ENCODE results near the gene PPP1R2.
"Not testable (repeated sequence)": the region's sequence is repeated elsewhere in the genome, so short reads cannot be mapped to it uniquely, and the experiment has no call there.

Gene PPP1R2

DNA sequence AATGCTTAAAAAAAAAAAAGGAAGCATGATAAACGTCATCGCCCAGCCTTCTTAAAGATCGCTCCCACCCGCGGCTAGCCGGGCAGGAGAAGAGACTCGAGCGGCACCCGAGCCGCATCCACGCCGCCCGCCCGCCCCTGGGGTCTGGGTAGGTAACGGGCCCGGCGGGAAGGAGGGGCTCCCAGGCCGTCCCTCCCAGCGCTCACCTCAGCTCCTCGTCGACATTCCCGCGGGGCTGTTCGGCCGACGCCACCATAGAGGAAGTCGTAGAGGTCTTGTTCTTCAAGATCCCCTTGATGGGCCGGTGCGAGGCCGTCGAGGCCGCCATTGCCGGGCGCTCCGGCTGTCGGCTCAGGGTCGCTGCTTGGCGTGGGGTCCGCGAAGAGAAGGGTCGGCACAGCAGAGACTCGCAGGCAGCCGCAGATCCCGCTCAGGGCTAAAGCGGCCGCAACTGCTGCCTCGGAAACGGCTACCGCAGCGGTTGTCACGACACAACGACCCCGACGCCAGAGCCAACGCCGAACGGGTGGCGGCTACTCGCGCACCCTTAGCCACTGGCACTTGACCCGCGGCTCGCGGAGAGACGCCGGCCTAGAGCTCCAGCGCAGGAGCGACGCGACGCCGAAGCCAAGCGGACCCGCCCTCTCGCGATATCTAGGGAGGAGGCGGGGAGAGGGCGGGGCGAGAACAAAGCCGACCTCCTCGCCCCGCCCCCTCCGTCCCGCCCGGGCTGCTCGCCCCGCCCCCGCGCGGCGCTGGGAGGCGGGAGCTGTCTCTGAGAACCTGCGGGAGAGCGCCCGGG lies at the start of gene PPP1R2:
TSS of gene PPP1R2 (minus strand) at position 628 of the 802 bp plus-strand sequence. CDS start at position 328, 300 bp downstream.
- DNase-seq: peak; percentile 92 to 94

DNA sequence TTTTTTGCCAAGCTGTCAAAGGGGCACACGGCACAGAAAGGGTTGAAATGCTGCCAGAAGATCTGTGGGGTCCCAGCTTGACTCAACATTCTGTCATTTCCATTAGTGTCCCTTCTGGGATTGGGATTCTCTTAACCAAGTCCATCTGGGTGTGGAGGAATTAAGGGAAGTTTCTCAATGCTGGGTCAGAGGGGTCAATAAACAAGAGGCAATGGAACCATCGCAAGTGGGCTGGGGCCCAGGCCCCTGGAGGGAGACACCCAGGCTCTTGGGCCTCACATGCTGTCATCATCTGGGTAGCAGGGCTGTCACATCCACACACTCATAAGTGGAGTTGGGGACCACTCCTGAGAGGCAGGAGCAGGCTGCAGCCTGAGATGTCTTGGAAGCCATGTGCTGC lies 48.7 kb upstream of the PPP1R2 start:
- DNase-seq: no peak

DNA sequence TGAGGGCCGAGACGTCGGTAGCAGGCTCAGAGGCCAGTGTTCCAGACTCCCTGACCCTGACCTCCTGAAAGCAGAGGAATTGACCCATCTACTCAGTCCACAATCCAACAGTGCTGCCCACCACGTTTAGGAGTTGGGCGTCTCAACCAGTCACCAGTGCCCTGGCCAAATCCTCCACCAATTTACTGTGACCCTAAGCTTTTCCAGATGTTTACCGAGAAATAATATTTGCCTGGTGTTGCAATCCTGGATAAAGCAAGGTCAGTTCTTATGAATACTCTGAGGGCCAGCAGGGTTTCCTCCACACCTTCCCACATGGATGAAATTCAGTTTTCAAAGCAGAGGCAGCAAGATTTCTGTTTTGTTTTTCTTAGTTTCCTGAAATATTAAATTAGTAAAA lies 48.1 kb upstream of the PPP1R2 start:
- no peak for DNase-seq

DNA sequence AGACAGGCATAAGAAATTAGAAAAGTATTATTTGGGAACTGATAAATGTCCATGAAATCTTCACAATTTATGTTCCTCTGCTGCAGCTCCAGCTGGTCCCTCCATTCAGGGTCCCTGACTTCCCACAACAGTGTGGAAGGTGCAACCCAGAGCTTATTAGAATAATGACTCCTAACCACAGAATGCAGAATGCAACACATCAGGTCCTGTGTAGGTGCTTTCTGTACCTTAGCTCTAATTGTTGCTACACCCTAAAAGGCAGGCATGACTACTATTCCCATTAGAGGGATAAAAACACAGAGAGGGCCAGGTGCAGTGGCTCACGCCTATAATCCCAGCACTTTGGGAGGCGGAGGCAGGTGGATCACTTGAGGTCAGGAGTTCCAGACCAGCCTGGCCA lies 47.3 kb upstream of the PPP1R2 start:
- not testable (repeated sequence) for DNase-seq

DNA sequence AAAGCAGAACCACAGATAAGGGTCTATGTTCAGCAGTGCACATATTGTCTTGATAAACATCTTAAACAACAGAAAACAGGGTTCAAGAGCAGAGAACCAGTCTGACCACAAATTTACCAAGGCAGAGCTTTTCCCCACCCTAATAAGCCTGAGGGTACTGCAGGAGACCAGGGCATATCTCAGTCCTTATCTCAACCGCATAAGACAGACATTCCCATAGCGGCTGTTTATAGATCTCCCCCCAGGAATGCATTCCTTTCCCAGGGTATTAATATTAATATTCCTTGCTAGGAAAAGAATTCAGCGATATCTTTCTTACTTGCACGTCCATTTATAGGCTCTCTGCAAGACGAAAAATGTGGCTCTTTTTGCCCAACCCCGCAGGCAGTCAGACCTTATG lies 46.7 kb upstream of the PPP1R2 start:
- not testable (repeated sequence) for DNase-seq

DNA sequence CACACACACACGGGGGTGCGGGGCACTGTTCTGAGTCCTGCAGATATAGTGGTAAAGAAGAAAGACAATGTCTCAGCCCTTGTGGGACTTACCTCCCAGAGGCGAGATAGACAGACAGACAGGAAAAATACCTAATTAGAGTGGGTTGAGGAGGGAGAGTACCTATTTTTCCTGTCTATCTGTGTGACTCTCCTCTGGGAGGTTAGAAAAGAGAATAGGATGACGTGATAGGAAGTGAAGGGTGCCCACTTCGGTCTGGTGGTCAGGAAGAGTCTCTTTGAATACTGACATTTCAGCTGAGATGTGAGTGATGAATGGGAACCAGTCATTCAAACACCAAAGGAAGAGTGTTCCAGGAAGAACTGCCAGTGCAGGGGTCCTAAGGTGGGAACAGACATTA lies 44.7 kb upstream of the PPP1R2 start:
- no peak for DNase-seq

DNA sequence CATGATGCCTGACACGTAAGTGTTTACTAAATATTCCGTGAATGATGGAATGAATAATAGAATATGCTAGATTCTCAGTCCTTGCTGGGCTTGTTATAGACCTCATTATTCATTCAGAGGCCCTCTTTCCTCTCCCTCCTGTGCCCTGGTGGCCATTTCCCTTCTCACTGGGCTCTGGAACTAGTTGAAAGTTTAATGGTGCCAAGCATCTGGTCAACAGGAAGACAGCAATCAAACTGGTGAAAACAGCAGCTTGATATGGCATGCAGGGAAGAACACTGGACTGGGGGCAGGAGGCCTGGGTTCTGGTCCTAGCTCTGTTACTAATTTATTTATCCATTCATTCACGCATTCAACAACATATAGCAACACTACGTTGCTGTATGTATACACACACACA lies 44.3 kb upstream of the PPP1R2 start:
- DNase-seq: no peak

DNA sequence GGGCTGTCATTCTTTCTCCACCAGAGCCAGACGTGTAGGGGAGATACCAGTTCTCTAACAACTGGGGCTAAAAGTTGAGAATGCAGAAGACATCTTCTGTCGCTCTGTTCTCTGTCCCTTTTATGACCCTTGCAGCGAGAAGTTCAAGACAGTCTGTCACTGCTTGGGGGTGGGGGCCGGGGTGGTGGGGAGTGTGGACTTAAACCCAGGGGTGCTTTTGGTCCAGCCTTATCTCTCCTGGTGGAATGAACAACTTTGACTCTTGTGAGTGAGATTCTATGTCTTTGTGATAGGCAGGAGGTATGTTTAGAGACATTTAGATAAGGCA lies 41.4 kb upstream of the PPP1R2 start:
- no peak for DNase-seq

DNA sequence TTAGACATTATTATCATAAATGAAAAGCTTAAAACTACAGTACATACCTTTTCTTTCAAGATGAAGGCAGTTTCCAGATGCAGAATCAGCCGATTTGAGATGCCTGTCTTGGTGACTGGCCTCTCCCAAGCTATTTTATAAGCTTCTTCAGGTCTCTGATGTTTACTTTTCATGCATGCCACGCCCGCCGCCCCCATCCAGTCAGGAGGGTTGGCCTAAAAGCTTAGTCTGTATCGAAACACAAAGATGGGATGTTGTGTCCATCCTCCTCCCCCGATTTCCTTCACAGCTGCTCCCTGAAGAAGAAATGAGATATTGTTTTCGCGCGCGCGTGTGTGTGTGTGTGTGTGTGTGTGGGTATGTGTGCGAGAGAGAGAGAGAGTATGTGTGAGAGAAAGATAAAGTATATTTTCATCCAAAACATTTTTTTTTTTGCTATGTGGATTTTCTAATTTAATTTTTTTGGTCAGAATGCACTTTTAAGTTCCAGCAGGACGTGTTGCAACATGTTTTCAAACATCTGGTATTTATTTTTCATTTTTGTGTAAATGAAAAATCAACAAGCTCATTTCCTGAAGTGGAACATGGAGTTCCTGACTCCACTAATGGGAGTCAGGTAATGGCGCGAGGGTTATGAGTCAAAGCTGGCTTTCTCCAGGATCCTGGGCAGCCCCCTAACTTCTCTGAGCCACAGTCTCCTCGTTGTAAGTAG lies 40.9 kb upstream of the PPP1R2 start, which contains the start of gene APOD:
TSS of gene APOD (minus strand) at position 110 of the 712 bp plus-strand sequence. CDS start 4,479 bp downstream, outside the sequence.
- DNase-seq: peak in 1 of 2 experiments; percentile 27

DNA sequence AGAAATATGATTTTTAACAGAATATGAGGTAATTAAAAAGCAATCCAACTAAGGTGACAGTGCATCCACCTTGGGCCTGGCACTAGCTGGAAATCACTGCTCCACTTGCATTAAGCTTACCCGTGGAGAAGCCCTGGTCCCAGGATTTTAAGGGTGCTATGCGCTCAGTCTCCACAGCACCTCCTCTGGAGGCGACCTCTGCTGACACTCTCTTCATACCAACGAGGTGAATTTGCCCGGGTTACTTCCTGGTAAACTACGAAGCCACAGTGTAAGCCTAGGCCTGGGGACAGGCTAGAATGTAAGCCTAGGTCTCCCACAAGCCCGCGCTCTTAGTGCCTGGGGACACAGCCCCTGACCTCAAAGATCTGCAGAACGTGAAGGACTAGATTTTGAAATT lies 39.8 kb upstream of the PPP1R2 start:
- DNase-seq: no peak

DNA sequence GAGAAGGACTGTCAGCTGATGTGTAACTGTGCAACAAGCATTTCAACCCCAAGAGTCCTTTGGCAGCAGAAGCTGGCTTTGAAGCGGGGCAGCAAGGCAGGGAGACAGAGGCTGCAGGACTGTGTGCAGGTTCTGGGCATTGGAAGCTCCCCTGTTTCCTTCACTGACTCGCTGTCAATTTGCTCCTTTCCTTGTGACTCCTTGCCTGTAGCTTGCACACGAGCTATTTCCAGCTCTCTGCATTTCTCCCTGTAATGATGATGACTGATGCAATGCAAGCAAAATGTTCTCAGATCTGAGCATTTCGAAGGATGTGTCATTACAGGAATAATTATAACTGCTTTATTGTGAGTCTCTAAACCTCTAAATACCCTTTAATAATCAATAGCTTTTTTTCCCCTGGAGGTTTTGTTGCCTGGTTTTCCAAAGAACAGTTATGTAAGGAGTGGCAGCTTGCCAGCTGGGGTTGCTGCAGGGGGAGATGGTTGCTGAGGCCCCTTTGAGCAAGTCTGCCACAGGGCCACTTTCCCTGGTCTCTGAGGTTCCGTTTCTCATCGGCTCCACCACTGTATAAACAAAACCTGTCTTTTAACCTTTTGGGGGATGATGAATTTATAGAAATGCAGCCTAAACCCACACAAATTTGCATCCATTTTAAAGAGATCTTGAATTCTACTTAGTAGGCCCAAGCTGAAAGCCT lies 37.8 kb upstream of the PPP1R2 start:
- no peak for DNase-seq

DNA sequence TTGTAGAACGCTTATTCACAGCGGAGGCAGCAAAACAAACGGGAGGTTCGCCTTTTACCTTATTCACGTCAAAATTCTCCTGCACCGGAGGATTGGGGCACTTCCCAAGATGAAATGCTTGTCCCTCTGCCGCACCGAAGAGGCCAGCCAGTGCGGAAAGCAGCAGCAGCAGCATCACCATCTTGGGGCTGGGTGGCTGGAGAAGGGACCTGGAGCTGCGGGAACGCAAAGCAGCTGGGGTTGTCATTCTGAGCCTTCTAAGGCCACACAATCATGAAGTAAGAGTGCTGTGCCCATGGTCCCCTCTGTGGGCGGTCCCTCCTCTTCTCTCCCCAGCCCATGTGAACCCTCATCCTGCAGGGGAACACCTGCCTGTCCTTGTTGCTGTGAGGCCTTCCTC lies 36.2 kb upstream of the PPP1R2 start:
- no peak for DNase-seq

DNA sequence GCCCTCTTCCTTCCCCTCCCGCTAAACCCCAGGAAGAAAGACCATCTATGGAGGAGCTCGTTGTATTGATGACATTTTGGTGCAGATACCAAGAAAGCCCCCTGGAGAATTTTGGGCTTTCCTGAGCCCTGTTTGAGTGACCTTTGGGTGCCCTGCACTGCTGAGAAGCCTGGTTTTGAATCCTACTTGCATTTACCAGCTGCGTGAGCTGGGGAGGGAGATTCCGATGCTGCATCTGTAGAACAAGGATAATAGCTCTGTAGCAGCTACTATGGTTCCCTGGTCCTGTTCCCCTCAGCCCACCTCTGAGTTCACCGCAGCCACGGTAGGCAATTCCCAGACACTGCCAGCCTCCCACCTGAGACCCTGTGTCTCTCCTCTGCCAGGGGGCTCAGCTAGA lies 35.4 kb upstream of the PPP1R2 start:
- no peak for DNase-seq

DNA sequence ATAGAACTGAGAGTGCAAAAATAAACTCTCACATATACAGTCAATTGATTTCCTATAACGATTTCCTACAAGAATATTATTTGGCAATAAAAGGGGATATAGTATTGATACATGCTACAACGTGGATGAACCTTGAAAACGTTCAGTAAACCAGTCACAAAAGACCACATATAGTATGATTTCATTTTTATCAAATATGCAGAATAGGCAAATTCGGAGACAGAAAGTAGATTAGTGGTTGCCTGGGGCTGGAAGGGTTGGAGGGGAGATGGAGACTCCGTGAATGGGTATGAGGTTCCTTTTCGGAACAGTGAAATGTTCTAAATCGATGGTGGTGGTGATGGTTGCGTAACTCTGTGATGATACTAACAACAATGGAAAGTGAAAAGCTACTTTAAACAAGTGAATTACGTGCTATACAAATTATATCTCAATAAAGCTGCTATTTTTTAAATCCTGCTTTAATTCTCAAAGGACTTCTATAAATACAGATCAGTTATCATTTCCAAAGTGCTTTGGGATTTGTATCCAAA lies 34.6 kb upstream of the PPP1R2 start:
- DNase-seq: no peak

DNA sequence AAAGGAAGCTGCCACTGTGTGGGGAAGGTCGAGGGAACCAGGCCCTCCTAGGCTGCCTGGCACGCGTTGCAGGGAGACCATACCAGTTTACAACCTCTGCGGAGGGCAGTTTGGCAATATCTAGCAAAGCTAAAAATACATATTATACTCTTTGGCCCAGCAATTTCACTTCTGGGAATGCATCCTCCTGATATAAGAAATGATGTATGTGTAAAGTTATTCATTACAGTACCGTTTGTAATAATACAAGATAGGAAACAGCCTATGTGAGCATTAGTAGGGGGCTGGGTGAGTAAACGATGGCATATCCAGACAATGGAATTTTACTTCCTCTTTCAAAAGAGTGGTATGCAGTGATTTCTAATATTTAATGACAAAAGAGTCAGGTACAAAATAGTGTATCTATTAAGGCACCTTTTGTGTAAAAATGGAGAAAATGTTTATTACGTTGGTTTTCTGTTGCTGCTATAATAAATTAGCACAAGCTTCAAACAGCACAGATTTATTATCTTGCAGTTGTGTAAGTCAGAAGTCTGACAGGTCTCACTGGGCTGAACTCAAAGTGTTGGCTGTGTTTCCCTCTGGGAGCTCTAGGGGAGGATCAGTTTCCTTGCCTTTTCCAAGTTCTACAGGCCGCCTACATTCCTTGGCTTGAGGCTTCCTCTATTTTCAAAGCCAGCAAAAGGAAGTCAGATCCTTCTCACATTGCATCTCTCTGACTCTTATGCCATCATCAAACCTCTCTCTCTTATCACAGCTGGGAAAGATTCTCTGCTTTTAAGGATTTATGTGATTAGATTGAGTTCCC lies 31.6 kb upstream of the PPP1R2 start:
- DNase-seq: no peak

DNA sequence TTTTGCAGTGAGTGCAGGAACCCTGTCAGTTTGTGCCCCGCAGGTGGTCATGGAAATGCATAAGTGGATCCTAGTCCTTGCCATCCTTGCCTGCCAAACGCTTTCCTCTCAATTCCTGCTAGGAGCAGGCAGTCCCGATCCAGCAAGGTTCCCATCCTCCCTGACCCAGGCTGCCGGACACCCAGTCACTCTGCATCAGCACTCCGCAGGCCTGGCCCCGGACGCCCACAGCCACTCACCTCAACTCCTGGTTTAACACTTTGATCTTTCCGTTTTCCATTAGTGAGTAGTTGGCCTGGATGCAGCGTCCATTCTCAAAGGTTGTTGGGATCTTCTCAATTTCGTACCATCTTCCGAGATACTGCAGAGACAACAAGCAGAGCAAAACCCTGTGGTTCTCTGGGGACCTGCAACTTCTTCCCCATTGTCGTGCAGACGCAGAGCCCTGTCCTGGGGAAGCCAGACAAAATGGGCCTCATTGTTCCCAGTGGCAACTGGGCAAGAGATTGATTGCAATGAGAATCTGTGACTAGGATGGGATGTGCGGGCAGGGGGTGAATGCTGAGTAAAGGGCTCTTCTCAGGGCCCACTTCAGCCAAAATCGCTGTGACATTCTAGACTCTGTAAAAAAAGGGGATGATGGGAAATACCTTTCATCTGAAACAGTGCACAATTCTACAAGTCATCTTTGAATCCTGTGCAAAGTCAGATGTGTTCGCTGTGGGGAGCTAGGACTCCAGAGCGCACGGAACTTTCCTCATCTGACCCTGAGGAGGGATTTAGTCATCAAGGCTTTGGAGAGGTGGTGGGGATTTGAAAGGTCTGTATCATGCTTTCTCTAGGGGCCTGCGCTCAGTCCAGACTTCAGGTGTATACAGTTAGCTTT lies 30.7 kb upstream of the PPP1R2 start:
- DNase-seq: no peak

DNA sequence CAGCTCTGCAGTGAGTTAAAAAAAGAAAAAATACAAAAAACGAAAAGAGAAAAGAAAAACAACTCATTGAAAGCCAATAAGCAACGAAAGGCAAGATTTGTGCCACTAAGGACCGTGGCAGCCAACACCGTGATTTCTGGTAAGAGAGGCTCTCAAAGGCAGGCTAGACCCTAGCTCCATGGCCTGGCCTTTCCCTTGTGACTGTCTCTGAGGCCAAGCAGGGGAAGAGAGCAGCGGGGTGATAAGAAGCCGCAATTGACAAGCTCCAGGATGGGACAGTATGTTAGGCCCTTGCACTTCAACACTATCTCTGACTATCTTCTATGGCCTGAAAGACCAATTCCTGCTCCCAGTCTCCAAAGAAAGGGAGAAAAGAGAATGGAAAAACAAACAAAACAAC lies 28.2 kb upstream of the PPP1R2 start:
- DNase-seq: no peak

DNA sequence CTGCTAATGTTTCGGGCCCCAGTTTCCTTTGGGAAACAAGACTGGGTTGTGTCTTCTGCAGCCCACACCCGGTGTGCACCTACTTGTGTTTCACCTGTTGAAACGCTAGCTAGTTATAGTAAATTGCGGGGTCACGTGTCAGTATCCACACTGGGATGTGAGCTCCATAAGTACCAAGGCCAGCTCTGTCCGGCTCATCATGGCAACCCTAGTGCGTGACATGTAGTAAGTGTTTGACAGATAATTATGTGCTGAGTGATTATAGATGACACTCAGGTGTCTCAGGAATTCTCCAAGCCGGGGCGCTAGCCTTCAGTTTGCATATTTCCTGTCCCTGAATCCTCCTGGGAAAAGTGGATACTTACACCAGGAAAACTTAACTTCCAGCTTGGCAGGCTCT lies 27.8 kb upstream of the PPP1R2 start:
- peak in 1 of 2 experiments; percentile 14 for DNase-seq

DNA sequence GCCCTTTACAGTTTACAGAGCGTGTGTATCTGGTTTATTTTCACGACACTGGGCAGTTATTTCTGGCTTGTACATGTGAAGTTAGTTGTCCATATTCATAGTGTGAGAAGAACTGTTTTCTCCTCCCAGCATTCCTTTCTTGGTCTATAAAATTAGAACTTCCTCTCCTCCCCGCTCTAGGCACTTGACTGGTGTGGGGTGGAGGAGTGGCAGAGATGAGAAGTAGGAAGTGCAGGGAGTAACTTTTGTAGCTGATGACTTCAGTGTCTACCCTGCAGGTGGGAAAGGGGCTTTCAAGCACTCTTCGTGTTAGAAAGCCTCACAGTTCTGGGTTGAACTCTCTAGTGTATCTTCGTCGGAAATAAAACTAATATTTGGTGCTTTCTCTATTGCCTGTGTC lies 27.2 kb upstream of the PPP1R2 start:
- no peak for DNase-seq

DNA sequence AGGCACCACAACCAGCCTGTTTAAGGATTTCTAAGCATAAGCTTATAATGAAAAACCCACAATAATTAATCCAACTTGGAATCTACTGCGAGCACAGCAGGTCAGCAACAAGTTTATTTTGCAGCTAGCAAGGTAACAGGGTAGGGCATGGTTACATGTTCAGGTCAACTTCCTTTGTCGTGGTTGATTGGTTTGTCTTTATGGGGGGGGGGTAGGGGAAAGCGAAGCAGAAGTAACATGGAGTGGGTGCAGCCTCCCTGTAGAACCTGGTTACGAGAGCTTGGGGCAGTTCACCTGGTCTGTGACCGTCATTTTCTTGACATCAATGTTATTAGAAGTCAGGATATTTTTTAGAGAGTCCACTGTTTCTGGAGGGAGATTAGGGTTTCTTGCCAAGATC lies 25.5 kb upstream of the PPP1R2 start:
- no peak for DNase-seq

DNA sequence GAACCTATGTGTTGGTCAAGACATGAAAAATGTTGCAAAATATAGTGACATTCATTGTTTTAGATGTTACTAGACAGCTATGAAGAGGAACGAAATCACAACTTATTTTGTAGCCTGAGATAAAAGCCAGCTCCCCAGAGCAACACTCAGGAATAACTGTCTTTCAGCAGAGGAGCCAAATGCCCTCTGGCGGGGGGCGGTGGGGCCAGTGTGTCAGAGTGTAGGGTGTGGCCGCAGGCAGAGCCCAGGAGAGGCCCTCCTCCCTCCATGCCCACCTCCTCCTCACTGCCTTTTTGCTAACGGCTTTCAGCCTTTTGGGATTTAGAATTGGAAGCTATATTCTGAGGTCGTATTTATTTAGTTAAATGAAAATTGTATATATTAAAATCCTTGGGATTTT lies 23.7 kb upstream of the PPP1R2 start:
- DNase-seq: no peak

DNA sequence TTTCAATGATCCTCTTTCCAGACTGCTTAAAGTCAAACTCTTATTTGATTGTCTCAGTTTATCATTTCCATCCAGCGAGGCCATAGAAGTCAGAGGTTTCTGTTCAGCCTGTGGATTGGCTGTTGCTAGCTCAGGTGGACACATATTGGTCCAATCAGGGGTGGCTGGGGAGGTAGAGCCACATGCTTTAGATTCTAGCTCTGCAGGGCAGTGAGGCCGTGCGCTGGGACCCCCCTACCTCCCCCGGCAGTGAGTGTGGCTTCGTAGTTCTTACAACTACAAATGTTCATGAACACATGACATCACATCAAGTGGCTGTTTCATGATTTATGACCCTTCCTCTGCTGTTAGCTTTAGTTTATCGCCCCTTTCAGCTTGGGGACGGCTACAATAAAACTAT lies 22.6 kb upstream of the PPP1R2 start:
- DNase-seq: no peak
